Loucy (cell line): Measurements from ENCODE around the gene LRRC4C.

ENCODE experiments used
- H2AFZ ChIP-seq: fragments of 200-600 bp; sonication (generic); 2 replicates; pipeline ENCODE4 v1.6.0; 2016; ENCODE audit warnings: antibody characterized with exemption, mild to moderate bottlenecking, low read length, moderate library complexity
- H3F3A ChIP-seq: fragments of 200-600 bp; 2 replicates; pipeline ENCODE4 v1.6.0; 2016; ENCODE audit warnings: antibody characterized with exemption, low read depth, mild to moderate bottlenecking
- H3K27me3 ChIP-seq: fragments of 200-600 bp; sonication (generic); 2 replicates; pipeline ENCODE4 v1.6.1; 2014; ENCODE audit warnings: low read length, mild to moderate bottlenecking; ENCODE audit not compliant: insufficient read depth, poor library complexity, severe bottlenecking
- H3K36me3 ChIP-seq: fragments of 200-600 bp; sonication (generic); 2 replicates; pipeline ENCODE4 v1.6.1; 2016; ENCODE audit warnings: low read length; ENCODE audit not compliant: insufficient read depth
- H3K4me1 ChIP-seq: fragments of 200-600 bp; sonication (generic); 2 replicates; pipeline ENCODE4 v1.5.1; 2014; ENCODE audit warnings: low read length, mild to moderate bottlenecking; ENCODE audit not compliant: insufficient read depth, poor library complexity, severe bottlenecking
- H3K4me2 ChIP-seq: fragments of 200-600 bp; sonication (generic); 2 replicates; pipeline ENCODE4 v1.6.0; 2014; ENCODE audit warnings: antibody characterized with exemption, low read length, low read depth, mild to moderate bottlenecking; ENCODE audit not compliant: poor library complexity, severe bottlenecking
- H3K4me3 ChIP-seq: fragments of 200-600 bp; sonication (generic); 2 replicates; pipeline ENCODE4 v1.5.1; 2014; ENCODE audit warnings: low read length, mild to moderate bottlenecking, mixed read lengths; ENCODE audit not compliant: poor library complexity, severe bottlenecking
- H3K79me2 ChIP-seq: fragments of 200-600 bp; sonication (generic); 2 replicates; pipeline ENCODE4 v1.6.1; 2014; ENCODE audit warnings: low read length; ENCODE audit not compliant: insufficient read depth
- H3K9ac ChIP-seq: fragments of 200-600 bp; sonication (generic); 2 replicates; pipeline ENCODE4 v1.6.0; 2014; ENCODE audit warnings: mild to moderate bottlenecking, low read depth, low read length, moderate library complexity; ENCODE audit not compliant: poor library complexity, severe bottlenecking
- H3K9me2 ChIP-seq: fragments of 200-600 bp; sonication (generic); replicated peaks from 2 replicates; pipeline ENCODE4 v1.6.1; 2016; ENCODE audit warnings: low read depth, low read length, mixed read lengths
- H3K9me3 ChIP-seq: fragments of 200-600 bp; sonication (generic); 2 replicates; pipeline ENCODE4 v1.6.1; 2014; ENCODE audit warnings: mild to moderate bottlenecking, antibody characterized with exemption, low read length, low read depth; ENCODE audit not compliant: insufficient read depth
- H4K20me1 ChIP-seq: fragments of 200-600 bp; sonication (generic); 2 replicates; pipeline ENCODE4 v1.6.0; 2014; ENCODE audit warnings: antibody characterized with exemption, low read length, mild to moderate bottlenecking; ENCODE audit not compliant: insufficient read depth, poor library complexity, severe bottlenecking
- CTCF ChIP-seq: fragments of 200-600 bp; sonication (generic); conservative IDR thresholded peaks from 2 replicates; pipeline ENCODE4 v1.5.1; 2014; ENCODE audit warnings: mild to moderate bottlenecking, antibody characterized with exemption, low read length
- EZH2phosphoT487 ChIP-seq: fragments of 200-600 bp; IDR thresholded peaks from 2 replicates; pipeline ENCODE4 v1.6.1; 2018; ENCODE audit warnings: antibody characterized with exemption, mild to moderate bottlenecking, moderate library complexity, borderline replicate concordance

Gene LRRC4C

GRCh38 chr11:40281052-40281580 lies 1178.3 kb downstream of the LRRC4C start:
- no peaks in the 10 kb centered on the region for H3K79me2 ChIP-seq
- TF ChIP-seq EZH2phosphoT487 (no peak), CTCF (no peak)
- H3K9ac ChIP-seq = no peak overlapping the region
- H3K4me2 ChIP-seq = no peak overlapping the region
- H3K36me3 ChIP-seq = no peaks in the 10 kb centered on the region
- no peaks in the 10 kb centered on the region for H3K4me1 ChIP-seq
- H3F3A ChIP-seq = no peaks in the 10 kb centered on the region
- H4K20me1 ChIP-seq = no peaks in the 10 kb centered on the region
- no peak overlapping the region for H2AFZ ChIP-seq
- no peaks in the 10 kb centered on the region for H3K9me3 ChIP-seq
- H3K27me3 ChIP-seq = no peaks in the 10 kb centered on the region
- H3K9me2 ChIP-seq = no peaks in the 10 kb centered on the region
- H3K4me3 ChIP-seq = no peak overlapping the region

GRCh38 chr11:40280159-40281051 lies 1179.0 kb downstream of the LRRC4C start:
- TF ChIP-seq CTCF = no peak
- Histone ChIP-seq H3F3A (no peaks in the 10 kb centered on the region), H3K4me2 (no peak overlapping the region), H3K4me1 (no peaks in the 10 kb centered on the region), H4K20me1 (no peaks in the 10 kb centered on the region), H3K9ac (no peak overlapping the region), H3K9me2 (no peaks in the 10 kb centered on the region), H3K4me3 (no peak overlapping the region), H3K36me3 (no peaks in the 10 kb centered on the region), H3K27me3 (no peaks in the 10 kb centered on the region), H2AFZ (no peak overlapping the region), H3K9me3 (no peaks in the 10 kb centered on the region), H3K79me2 (no peaks in the 10 kb centered on the region)

GRCh38 chr11:40276960-40277359 lies 1182.5 kb downstream of the LRRC4C start:
- Histone ChIP-seq H3K79me2 (no peaks in the 10 kb centered on the region), H3K9ac (no peak overlapping the region), H3K9me3 (no peaks in the 10 kb centered on the region), H3K9me2 (no peaks in the 10 kb centered on the region), H3K4me3 (no peak overlapping the region), H3K36me3 (no peaks in the 10 kb centered on the region), H4K20me1 (no peaks in the 10 kb centered on the region), H3K4me1 (no peaks in the 10 kb centered on the region), H3K27me3 (no peaks in the 10 kb centered on the region), H3F3A (no peaks in the 10 kb centered on the region), H3K4me2 (no peak overlapping the region), H2AFZ (no peak overlapping the region)
- no peak for TF ChIP-seq CTCF
- no peak for TF ChIP-seq EZH2phosphoT487
